GM19099 (cell line): ENCODE measurements around the gene SP5.

ENCODE experiments used
- POLR2A ChIP-seq: IDR thresholded peaks from 3 replicates; pipeline ENCODE4 v1.6.1; 2011; ENCODE audit warnings: low read depth; ENCODE audit not compliant: insufficient read length; ENCODE audit errors: extremely low read depth

The SP5 gene

DNA sequence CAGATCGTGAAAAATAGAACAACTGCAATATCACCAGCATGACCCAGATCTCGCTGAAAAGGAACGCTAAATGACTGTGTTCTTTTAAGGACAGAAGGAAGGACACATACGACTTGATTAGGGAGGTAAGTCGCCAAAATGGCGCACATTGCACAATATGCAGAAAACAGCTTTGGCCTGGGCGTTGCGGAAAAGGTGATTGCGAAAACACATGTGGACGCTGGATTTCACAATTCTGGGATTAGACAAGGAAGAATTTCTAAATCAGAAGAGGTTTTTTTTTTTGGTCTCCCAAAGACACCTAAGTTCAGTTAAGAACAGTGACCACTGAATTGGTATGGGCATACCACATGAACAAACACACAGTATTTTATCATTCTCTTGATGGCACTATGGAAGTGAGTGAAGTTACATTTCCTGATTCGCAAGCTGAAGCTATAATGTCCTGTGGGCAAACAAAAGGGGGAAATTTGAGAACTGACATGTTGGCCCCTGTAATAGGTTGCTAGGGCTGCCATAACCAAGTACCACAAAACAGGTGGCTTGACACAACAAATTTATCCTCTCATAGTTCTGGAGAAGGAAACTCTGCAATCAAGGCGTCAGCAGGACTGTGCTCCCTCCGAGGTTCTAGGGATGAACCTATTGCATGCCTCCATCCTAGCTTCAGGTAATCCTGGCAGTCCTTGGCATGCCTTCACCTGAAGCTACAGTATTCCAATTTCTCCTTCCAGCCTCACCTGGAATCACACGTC, 29.3 kb downstream of the SP5 start:
- no peak for TF ChIP-seq POLR2A

DNA sequence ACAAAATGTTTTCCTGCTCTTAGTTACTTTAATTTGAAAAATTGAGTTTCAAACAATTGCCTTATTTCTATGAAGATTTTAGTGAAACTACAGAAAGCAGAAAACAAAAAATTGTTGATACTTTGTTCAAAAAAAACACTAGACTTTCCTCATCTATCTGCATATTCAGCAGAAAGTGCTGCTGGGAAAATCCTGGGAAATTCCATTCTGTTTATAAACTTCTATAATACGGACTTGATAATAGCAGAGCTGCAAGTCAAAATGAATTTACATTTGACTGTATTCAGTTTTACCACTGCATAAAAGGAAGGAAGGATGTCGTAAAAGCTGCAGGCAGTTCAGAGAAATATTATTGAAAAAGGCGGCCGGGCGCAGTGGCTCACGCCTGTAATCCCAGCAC, 30.2 kb downstream of the SP5 start:
- no peak for TF ChIP-seq POLR2A

- TF ChIP-seq POLR2A: no peak
Observed at GRCh38 chr2:170747921-170748320, 32.8 kb downstream of the SP5 start.

DNA sequence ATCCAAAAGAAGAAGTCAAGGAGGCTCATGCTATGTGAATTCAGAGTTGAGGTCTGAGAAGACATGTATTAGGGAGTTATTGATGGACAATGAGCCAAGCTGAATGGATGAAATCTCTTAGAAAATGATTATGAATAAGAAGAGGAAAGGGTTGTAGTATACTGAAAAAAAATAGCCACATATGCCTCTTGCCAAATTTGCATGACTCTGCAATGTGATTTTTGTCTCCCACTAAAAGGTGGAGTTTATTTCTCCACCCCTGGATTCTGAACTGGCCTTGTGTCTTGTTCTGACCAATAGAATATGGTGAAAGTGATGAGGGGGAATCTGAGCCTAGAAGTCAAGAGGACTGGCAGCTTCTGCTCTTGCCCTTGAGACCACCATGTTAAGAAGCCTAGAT, 46.4 kb downstream of the SP5 start:
- no peak for TF ChIP-seq POLR2A

- TF ChIP-seq POLR2A: no peak
Observed at GRCh38 chr2:170762760-170763159, 47.6 kb downstream of the SP5 start.

GRCh38 chr2:170763232-170763631, 48.1 kb downstream of the SP5 start:
- no peak for TF ChIP-seq POLR2A

DNA sequence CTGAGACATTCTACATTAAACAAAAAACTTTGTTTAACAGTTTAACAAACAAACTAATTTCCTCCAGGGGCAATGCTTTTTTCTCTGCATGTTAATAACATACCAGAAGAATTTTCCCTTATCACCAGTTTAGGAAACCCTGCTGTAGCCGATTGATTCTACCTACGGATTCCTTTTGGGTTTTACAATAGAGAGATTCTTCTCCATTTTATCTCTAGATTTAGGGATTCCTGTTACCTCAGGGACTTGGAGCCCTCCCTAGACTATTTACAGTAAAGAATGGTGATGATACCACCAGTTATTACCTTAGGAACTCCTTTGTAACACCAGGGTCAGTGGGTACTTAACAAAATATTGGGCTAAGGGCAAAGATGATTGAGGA, 49.7 kb downstream of the SP5 start:
- TF ChIP-seq POLR2A: no peak

- no peak for TF ChIP-seq POLR2A
Observed at GRCh38 chr2:170766693-170767092, 51.6 kb downstream of the SP5 start.
